Right lobe of liver (tissue), 6 donors: ENCODE results near the gene CLEC1B. TPM values are rescaled to one million over a fixed set of nuclear protein-coding genes. Genes with fewer than 3 reads are reported as not detected.
A peak's percentile ranks its signal among the peaks of the same experiment; 100 is the strongest.

ENCODE experiments used
- ATAC-seq, 4 donors: fragments of 200-7000 bp; cut with Tn5 transposase; one replicate each; pipeline ENCODE4 v1.9.1; 2020; ENCODE audit warnings: mild to moderate bottlenecking in 4 of 4, moderate library complexity in 4 of 4
- DNase-seq, 3 donors: peaks; one replicate each; pipeline ENCODE4 v3.0.0-alpha.2; 2020
- H3K27ac ChIP-seq, 3 donors: fragments of 200-600 bp; one replicate each; pipeline ENCODE4 v1.8.0; 2022
- H3K27me3 ChIP-seq, 2 donors: fragments of 200-600 bp; one replicate each; pipeline ENCODE4 v1.8.0; 2022
- H3K36me3 ChIP-seq, 4 donors: fragments of 200-600 bp; sonication (generic) in 1 of 4; one replicate each; pipeline versions ENCODE4 v1.5.1 to v1.8.0; 2017 to 2022; ENCODE audit warnings: control low read depth in 1 of 4
- H3K4me1 ChIP-seq, 4 donors: fragments of 200-600 bp; sonication (generic) in 1 of 4; one replicate each; pipeline versions ENCODE4 v1.5.1 to v1.8.0; 2017 to 2022; ENCODE audit warnings: control low read depth in 1 of 4
- H3K4me3 ChIP-seq, 3 donors: fragments of 200-600 bp; one replicate each; pipeline ENCODE4 v1.8.0; 2022
- H3K9me3 ChIP-seq, 4 donors: fragments of 200-600 bp; sonication (generic) in 1 of 4; one replicate each; pipeline versions ENCODE4 v1.5.1 to v1.8.0; 2017 to 2022; ENCODE audit warnings: control low read depth in 1 of 4
- CTCF ChIP-seq, 4 donors: fragments of 200-600 bp in 3 of 4; fragments of 450-650 bp in 1 of 4; IDR thresholded peaks; one replicate each; pipeline versions ENCODE4 v1.5.1 to v1.8.0; 2016 to 2022; ENCODE audit warnings: antibody characterized with exemption in 4 of 4, mild to moderate bottlenecking in 2 of 4
- POLR2A ChIP-seq: fragments of 450-650 bp; IDR thresholded peaks from one replicate; pipeline ENCODE4 v1.6.1; 2017; ENCODE audit warnings: antibody characterized with exemption, mild to moderate bottlenecking
- WGBS: methylation state at CpG from one replicate; pipeline ENCODE4 v1.1.6; 2018; ENCODE audit warnings: low coverage, low lambda C conversion rate; ENCODE audit not compliant: insufficient coverage; ENCODE audit errors: missing lambda C conversion rate; 5-methylcytosine and 5-hydroxymethylcytosine counted together
- intact Hi-C, 2 donors: fragments of 100-400 bp; cut with DNase I; formaldehyde crosslinking; loops; one replicate each; pipeline versions ENCODE4 v1.11.2 to v1.14.1; 2022
- total RNA-seq, 6 experiments: library from RNA; depleted of rRNA in 2 of 6; stranded (reverse); fragments of >200 nt in 2 of 6; fragmentation: NEBNext Ultra II Directional in 3 of 6; extraction: Animal tissue kit (Norgen Biotek cat#: 25700) in 3 of 6; gene quantifications; one replicate each; pipeline versions ENCODE4 v1.1.0 to v1.2.4, GENCODE V29; 2016 to 2023
- donor health status: DM: no; HTN: yes; CAD: no.
- donor health status: DM: no; HTN: no; CAD: no.
- donor health status: DM: no; HTN: no; CAD: no.
- donor health status: DM: no; HTN: yes; CAD: no.
- donor health status: DM: no; HTN: yes; CAD: no.

CLEC1B gene
- total RNA-seq, 6 experiments from 2014 or later = 6.8 to 23.5 (median 9.7) TPM

- intact Hi-C loops = no loop called here
- DNase-seq (no peak), ATAC-seq (no peak)
- TF ChIP-seq POLR2A (no peak), CTCF (IDR thresholded peaks at IDR 0.05) (no peak)
- no peaks in the 10 kb centered on the region for H3K27me3 ChIP-seq
- no peaks in the 10 kb centered on the region for H3K4me1 ChIP-seq
- no peaks in the 10 kb centered on the region for H3K36me3 ChIP-seq
- H3K9me3 ChIP-seq = no peaks in the 10 kb centered on the region
- H3K27ac ChIP-seq = no peak overlapping the region
- H3K4me3 ChIP-seq = no peak overlapping the region
- 8% methylated on average over 1 of the region's 1 CpG for WGBS
Measured at GRCh38 chr12:10016881-10017280, 18.0 kb upstream of the CLEC1B start.

DNA sequence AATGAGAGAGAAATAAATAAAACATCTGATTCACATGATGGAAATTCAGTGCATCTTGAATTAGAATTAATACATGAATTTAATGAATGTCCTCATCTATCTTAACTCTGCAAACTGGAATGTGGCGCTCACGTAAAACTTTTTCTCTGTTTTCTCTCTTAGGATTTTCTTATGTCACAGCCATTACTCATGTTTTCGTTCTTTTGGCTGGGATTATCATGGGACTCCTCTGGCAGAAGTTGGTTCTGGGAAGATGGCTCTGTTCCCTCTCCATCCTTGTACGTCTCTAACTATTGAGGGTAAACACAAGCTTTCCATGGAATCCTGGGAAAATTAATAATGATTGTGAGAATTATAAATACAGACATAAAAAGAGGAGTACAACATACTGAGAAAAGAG lies 16.5 kb upstream of the CLEC1B start:
- no peaks in the 10 kb centered on the region for H3K36me3 ChIP-seq
- no peak overlapping the region for H3K4me3 ChIP-seq
- H3K9me3 ChIP-seq = no peaks in the 10 kb centered on the region
- H3K4me1 ChIP-seq = no peaks in the 10 kb centered on the region
- 63% methylated on average over 4 of the region's 4 CpGs for WGBS
- H3K27ac ChIP-seq = no peak overlapping the region
- TF ChIP-seq CTCF (IDR thresholded peaks at IDR 0.05) (no peak), POLR2A (no peak)
- no peaks in the 10 kb centered on the region for H3K27me3 ChIP-seq
- no peak for ATAC-seq
- no peak for DNase-seq
- intact Hi-C loops = no loop called here

GRCh38 chr12:10012630-10013330 lies 13.9 kb upstream of the CLEC1B start:
- H3K36me3 ChIP-seq = no peaks in the 10 kb centered on the region
- no peaks in the 10 kb centered on the region for H3K27me3 ChIP-seq
- 43% methylated on average over 6 of the region's 6 CpGs for WGBS
- DNase-seq = no peak
- no peaks in the 10 kb centered on the region for H3K4me1 ChIP-seq
- no peak overlapping the region for H3K27ac ChIP-seq
- no peaks in the 10 kb centered on the region for H3K9me3 ChIP-seq
- intact Hi-C loops = no loop called here
- no peak overlapping the region for H3K4me3 ChIP-seq
- no peak for TF ChIP-seq CTCF (IDR thresholded peaks at IDR 0.05)
- TF ChIP-seq POLR2A = no peak
- no peak for ATAC-seq

DNA sequence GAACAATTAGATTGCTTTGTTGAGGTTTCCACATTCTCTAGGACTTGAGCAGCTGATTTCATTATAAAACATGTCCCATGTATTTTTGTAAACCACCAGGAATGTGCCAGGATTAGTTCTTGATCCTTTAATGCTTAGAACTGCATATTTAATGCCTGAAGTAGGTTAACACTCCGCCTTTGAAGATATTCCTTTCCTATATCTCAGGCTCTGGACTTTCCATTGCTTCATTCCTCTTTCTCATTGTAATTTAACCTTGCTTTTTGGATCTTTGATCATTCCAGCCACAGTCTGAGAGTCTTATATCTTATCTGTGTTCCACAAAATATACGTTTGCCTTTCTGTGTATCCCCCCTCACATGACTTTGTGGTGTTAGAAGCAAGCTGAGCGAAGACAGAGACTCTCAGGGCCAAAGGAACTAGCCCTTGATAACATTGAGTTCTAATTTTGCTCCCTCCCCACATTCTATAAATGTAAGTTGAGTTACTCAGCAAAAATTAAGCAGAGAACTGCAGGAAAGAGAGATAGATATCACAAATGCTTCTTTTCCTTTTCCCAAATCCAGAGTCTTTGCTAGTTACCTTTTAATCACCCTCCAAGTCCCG lies 2.4 kb upstream of the CLEC1B start:
- Histone ChIP-seq H3K36me3 (no peaks in the 10 kb centered on the region), H3K4me3 (no peak overlapping the region), H3K4me1 (no peaks in the 10 kb centered on the region), H3K27ac (no peak overlapping the region), H3K27me3 (no peaks in the 10 kb centered on the region), H3K9me3 (no peaks in the 10 kb centered on the region)
- no peak for DNase-seq
- ATAC-seq = peak; percentile 46 to 63 (median 49)
- TF ChIP-seq CTCF (IDR thresholded peaks at IDR 0.05) = no peak
- TF ChIP-seq POLR2A = no peak
- intact Hi-C loops = no loop called here
- 39% methylated on average over 4 of the region's 4 CpGs for WGBS
